OCI-LY7 (cell line): ENCODE results near the gene WDR41. TPM values are rescaled to one million over a fixed set of nuclear protein-coding genes. Genes with fewer than 3 reads are reported as not detected.
"Not testable (repeated sequence)": the region's sequence is repeated elsewhere in the genome, so short reads cannot be mapped to it uniquely, and the experiment has no call there.

Experiments
- BruUV-seq: library from RNA; stranded (reverse); fragments of 400-500 nt; replicated peaks from 2 replicates; lab custom pipeline; 2021; lab: Mats Ljungman, UMichigan
- CTCF ChIA-PET: fragments of 300-600 bp; sonication (Branson Sonifier 250); formaldehyde crosslinking; loops from one replicate; lab custom pipeline; 2022; ENCODE audit warnings: antibody characterized with exemption; ENCODE audit not compliant: unreplicated experiment; lab: Charles Lee
- POLR2A ChIA-PET: fragments of 300-600 bp; sonication (Branson Sonifier 250); formaldehyde crosslinking; loops from one replicate; lab custom pipeline; 2022; ENCODE audit warnings: antibody characterized with exemption; lab: Charles Lee
- DNase-seq: peaks from one replicate; pipeline ENCODE4 v3.0.0-alpha.2; 2015; ENCODE audit warnings: low spot score
- H2AFZ ChIP-seq: fragments of 200-600 bp; sonication (generic), shearing (Covaris generic); 2 replicates; pipeline ENCODE4 v1.6.1; 2014; ENCODE audit warnings: mild to moderate bottlenecking, antibody characterized with exemption, low read length, moderate library complexity
- H3K27ac ChIP-seq: fragments of 200-600 bp; sonication (generic); 2 replicates; pipeline ENCODE4 v1.5.1; 2014; ENCODE audit warnings: mixed run types, low read depth, mild to moderate bottlenecking, moderate library complexity, low read length, inconsistent platforms; ENCODE audit not compliant: poor library complexity, severe bottlenecking
- H3K36me3 ChIP-seq: fragments of 200-600 bp; sonication (generic); 2 replicates; pipeline ENCODE4 v1.6.1; 2014; ENCODE audit warnings: mild to moderate bottlenecking, antibody characterized with exemption, low read length, moderate library complexity, mixed read lengths; ENCODE audit not compliant: insufficient read depth
- H3K4me1 ChIP-seq: fragments of 200-600 bp; sonication (generic); 2 replicates; pipeline ENCODE4 v1.5.1; 2014; ENCODE audit warnings: mild to moderate bottlenecking, low read length; ENCODE audit not compliant: insufficient read depth, poor library complexity, severe bottlenecking
- H3K4me2 ChIP-seq: fragments of 200-600 bp; sonication (generic); 2 replicates; pipeline ENCODE4 v1.6.1; 2014; ENCODE audit warnings: mild to moderate bottlenecking, low read length
- H3K4me3 ChIP-seq: fragments of 200-600 bp; sonication (generic); 2 replicates; pipeline ENCODE4 v1.5.1; 2014; ENCODE audit warnings: mild to moderate bottlenecking, low read depth, low read length; ENCODE audit not compliant: poor library complexity, severe bottlenecking
- H3K79me2 ChIP-seq: fragments of 200-600 bp; sonication (generic); 2 replicates; pipeline ENCODE4 v1.6.1; 2016; ENCODE audit warnings: low read depth, mild to moderate bottlenecking, low read length, moderate library complexity, mixed read lengths; ENCODE audit not compliant: insufficient read depth
- H3K9me2 ChIP-seq: fragments of 200-600 bp; sonication (generic); 2 replicates; pipeline ENCODE4 v1.6.1; 2016; ENCODE audit warnings: mild to moderate bottlenecking, low read length, mixed read lengths; ENCODE audit not compliant: insufficient read depth
- H3K9me3 ChIP-seq: fragments of 200-600 bp; sonication (generic); 2 replicates; pipeline ENCODE4 v1.6.1; 2014; ENCODE audit warnings: mild to moderate bottlenecking, mixed run types, low read length, mixed read lengths
- H4K20me1 ChIP-seq: fragments of 200-600 bp; sonication (generic); 2 replicates; pipeline ENCODE4 v1.6.1; 2014; ENCODE audit warnings: mild to moderate bottlenecking, antibody characterized with exemption, low read length, moderate library complexity, mixed read lengths; ENCODE audit not compliant: insufficient read depth
- EZH2phosphoT487 ChIP-seq: fragments of 200-600 bp; sonication (generic); IDR thresholded peaks from 2 replicates; pipeline ENCODE4 v1.6.1; 2018; ENCODE audit warnings: low read depth, borderline replicate concordance, mild to moderate bottlenecking, mixed run types, antibody characterized with exemption, low read length, moderate library complexity, mixed read lengths
- intact Hi-C: fragments of 100-400 bp; cut with micrococcal nuclease; formaldehyde crosslinking; loops from one replicate; pipeline ENCODE4 v1.10.0; 2022; ENCODE audit not compliant: unreplicated experiment
- total RNA-seq, 2 experiments: library from RNA; depleted of rRNA in 1 of 2; stranded (reverse); fragments of >200 nt in 1 of 2; shearing (Covaris generic) in 1 of 2; gene quantifications; 2 replicates each; pipeline ENCODE4 v1.2.3, GENCODE V29; 2014 to 2022
- TF ChIP-seq, protein P1 (sequence below): fragments of 200-600 bp; sonication (generic); conservative IDR thresholded peaks from 2 replicates; pipeline ENCODE4 v1.5.1; 2014; ENCODE audit warnings: mild to moderate bottlenecking, antibody characterized with exemption, low read length, moderate library complexity, mixed read lengths

Gene WDR41
- total RNA-seq, 2 experiments from 2014 or later = 75.1 to 80.2 TPM

DNA sequence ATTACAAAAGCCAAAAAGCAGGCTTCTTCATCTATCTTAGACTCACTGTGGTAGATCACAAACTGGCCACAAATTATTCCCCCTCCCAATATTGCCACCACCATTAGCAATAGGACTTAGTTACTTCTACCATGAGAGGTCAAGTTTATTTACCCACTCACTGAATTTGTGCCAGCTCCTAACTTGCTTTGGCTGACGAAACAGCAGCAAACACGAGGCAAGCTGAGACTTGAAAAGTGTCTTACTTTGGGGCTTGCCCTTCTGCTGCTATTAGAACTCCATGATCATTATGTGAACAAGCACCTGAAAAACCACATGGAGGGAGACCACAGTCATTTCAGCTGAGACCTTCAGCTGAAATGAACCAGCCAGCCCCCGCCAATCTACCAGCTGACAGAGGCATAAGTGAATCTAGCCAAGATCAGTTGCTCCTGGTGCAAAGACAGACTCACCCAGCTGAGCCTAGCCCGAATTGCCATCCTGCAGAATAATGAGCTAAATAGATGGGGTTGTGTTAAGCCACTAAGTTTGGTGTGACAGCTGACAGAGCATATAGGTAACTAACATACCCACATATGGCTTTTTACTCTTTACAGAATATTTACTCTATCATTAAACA is 5.7 kb downstream of the WDR41 start:
- H4K20me1 ChIP-seq = no peaks in the 10 kb centered on the region
- POLR2A ChIA-PET = no interaction called here
- no peak overlapping the region for H2AFZ ChIP-seq
- no peak overlapping the region for H3K4me2 ChIP-seq
- H3K9me2 ChIP-seq = no peaks in the 10 kb centered on the region
- no peak overlapping the region for H3K4me3 ChIP-seq
- CTCF ChIA-PET = no interaction called here
- H3K9me3 ChIP-seq = no peaks in the 10 kb centered on the region
- H3K4me1 ChIP-seq = peaks cover 15% of the 10 kb centered on the region
- H3K36me3 ChIP-seq = peaks cover 74% of the 10 kb centered on the region
- H3K27ac ChIP-seq = no peak overlapping the region
- no peak for DNase-seq
- H3K79me2 ChIP-seq = peaks cover 27% of the 10 kb centered on the region
- TF ChIP-seq EZH2phosphoT487 = no peak
- TF ChIP-seq, protein P1, sequence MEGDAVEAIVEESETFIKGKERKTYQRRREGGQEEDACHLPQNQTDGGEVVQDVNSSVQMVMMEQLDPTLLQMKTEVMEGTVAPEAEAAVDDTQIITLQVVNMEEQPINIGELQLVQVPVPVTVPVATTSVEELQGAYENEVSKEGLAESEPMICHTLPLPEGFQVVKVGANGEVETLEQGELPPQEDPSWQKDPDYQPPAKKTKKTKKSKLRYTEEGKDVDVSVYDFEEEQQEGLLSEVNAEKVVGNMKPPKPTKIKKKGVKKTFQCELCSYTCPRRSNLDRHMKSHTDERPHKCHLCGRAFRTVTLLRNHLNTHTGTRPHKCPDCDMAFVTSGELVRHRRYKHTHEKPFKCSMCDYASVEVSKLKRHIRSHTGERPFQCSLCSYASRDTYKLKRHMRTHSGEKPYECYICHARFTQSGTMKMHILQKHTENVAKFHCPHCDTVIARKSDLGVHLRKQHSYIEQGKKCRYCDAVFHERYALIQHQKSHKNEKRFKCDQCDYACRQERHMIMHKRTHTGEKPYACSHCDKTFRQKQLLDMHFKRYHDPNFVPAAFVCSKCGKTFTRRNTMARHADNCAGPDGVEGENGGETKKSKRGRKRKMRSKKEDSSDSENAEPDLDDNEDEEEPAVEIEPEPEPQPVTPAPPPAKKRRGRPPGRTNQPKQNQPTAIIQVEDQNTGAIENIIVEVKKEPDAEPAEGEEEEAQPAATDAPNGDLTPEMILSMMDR = no peak
- BruUV-seq = no TSS peak
- intact Hi-C loops = no loop called here

DNA sequence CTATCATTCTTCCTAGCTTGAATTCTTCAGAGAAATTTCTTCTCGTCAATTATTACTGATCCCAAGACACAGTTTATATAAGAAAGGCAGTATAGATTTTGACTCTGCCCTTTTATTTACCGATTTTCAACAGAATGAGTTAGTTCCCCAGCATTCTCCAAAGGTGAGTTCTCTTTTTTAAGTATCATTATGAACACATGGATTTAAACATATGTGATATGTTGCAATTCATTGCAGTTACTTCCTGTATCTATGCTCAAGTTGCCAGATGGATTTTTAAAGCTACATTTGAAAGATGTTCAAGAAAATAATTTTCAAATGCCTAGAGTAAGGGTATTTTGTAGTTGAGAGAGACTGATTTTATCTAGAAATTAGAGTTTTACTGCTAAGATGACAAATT is 8.4 kb downstream of the WDR41 start:
- Histone ChIP-seq H3K4me1 (no peaks in the 10 kb centered on the region), H3K4me2 (no peak overlapping the region), H4K20me1 (no peaks in the 10 kb centered on the region), H2AFZ (no peak overlapping the region), H3K79me2 (peaks cover 1% of the 10 kb centered on the region; the same call in 1 of the 2 replicates), H3K9me2 (no peaks in the 10 kb centered on the region), H3K4me3 (no peak overlapping the region), H3K36me3 (peaks cover 75% of the 10 kb centered on the region), H3K9me3 (no peaks in the 10 kb centered on the region), H3K27ac (no peak overlapping the region)
- no peak for DNase-seq
- TF ChIP-seq EZH2phosphoT487 = no peak
- TF ChIP-seq, protein P1 = no peak
- ChIA-PET CTCF (no interaction called here), POLR2A (interaction anchor here (0.6 kb wide), 1 partner anchor 655 kb away, joined by 4 read pairs; no protein-coding TSS in a partner anchor)
- BruUV-seq = no TSS peak
- intact Hi-C loops = no loop called here

DNA sequence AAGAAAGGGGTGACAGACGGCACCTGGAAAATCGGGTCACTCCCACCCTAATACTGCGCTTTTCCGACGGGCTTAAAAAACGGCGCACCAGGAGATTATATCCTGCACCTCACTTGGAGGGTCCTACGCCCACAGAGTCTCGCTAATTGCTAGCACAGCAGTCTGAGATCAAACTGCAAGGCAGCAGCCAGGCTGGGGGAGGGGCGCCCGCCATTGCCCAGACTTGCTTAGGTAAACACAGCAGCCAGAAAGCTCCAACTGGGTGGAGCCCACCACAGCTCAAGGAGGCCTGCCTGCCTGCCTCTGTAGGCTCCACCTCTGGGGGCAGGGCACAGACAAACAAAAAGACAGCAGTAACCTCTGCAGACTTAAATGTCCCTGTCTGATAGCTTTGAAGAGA is 17.1 kb downstream of the WDR41 start:
- not testable (repeated sequence) for BruUV-seq

DNA sequence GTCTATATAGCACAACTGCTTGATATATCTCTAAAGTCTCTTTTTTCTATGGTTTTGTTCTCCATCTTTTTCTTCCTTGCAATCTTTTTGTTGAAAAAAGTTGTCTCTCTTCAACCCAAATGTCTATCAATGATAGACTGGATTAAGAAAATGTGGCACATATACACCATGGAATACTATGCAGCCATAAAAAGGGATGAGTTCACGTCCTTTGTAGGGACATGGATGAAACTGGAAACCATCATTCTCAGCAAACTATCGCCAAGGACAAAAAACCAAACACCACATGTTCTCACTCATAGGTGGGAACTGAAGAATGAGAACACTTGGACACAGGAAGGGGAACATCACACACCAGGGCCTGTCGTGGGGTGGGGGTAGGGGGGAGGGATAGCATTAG is 23.2 kb downstream of the WDR41 start:
- H2AFZ ChIP-seq, H3K9me2 ChIP-seq, CTCF ChIA-PET, intact Hi-C loops, H3K79me2 ChIP-seq, H3K4me2 ChIP-seq, H3K27ac ChIP-seq, DNase-seq, H4K20me1 ChIP-seq, BruUV-seq, H3K4me1 ChIP-seq, H3K9me3 ChIP-seq, H3K4me3 ChIP-seq: not testable (repeated sequence)
- peaks cover 27% of the 10 kb centered on the region for H3K36me3 ChIP-seq
- POLR2A ChIA-PET = interaction anchor here (1.1 kb wide), 1 partner anchor 9 kb away, joined by 4 read pairs; no protein-coding TSS in a partner anchor

More for the DNA sequence above, 17.1 kb downstream of the WDR41 start:
- H3K9me3 ChIP-seq, H3K9me2 ChIP-seq, POLR2A ChIA-PET, DNase-seq, H3K79me2 ChIP-seq, H3K4me2 ChIP-seq, H4K20me1 ChIP-seq, H3K36me3 ChIP-seq, H3K4me3 ChIP-seq, H2AFZ ChIP-seq, H3K4me1 ChIP-seq, CTCF ChIA-PET, H3K27ac ChIP-seq, intact Hi-C loops: not testable (repeated sequence)
